IMR-90 (cell line): ENCODE measurements around the gene KIF15.

ENCODE experiments used
- BHLHE40 ChIP-seq: fragments of 150-350 bp; IDR thresholded peaks from 2 replicates; pipeline ENCODE4 v1.6.1; 2016; ENCODE audit warnings: mild to moderate bottlenecking, low read depth, low read length
- CEBPB ChIP-seq: IDR thresholded peaks from 2 replicates; pipeline ENCODE4 v1.6.1; 2012; ENCODE audit warnings: low read depth, low read length, improper control_type of control experiment
- ELK1 ChIP-seq: fragments of 150-350 bp; IDR thresholded peaks from 2 replicates; pipeline ENCODE4 v1.6.1; 2016; ENCODE audit warnings: low read depth, mild to moderate bottlenecking, low read length, moderate library complexity, borderline replicate concordance
- FOS ChIP-seq: fragments of 150-350 bp; IDR thresholded peaks from 2 replicates; pipeline ENCODE4 v1.6.1; 2016; ENCODE audit warnings: low read depth, low read length
- MAFK ChIP-seq: IDR thresholded peaks from 2 replicates; pipeline ENCODE4 v1.6.1; 2012; ENCODE audit warnings: low read depth, low read length, improper control_type of control experiment
- MAZ ChIP-seq: IDR thresholded peaks from 2 replicates; pipeline ENCODE4 v1.6.1; 2012; ENCODE audit warnings: low read depth, mild to moderate bottlenecking, low read length, improper control_type of control experiment, moderate library complexity, borderline replicate concordance
- MXI1 ChIP-seq: IDR thresholded peaks from 2 replicates; pipeline ENCODE4 v1.6.1; 2012; ENCODE audit warnings: low read depth, mild to moderate bottlenecking, low read length, moderate library complexity, borderline replicate concordance
- NFE2L2 ChIP-seq: fragments of 150-350 bp; IDR thresholded peaks from 2 replicates; pipeline ENCODE4 v1.6.1; 2016; ENCODE audit warnings: low read depth, mild to moderate bottlenecking, low read length
- POLR2A ChIP-seq: IDR thresholded peaks from 2 replicates; pipeline ENCODE4 v1.6.1; 2012; ENCODE audit warnings: mild to moderate bottlenecking, low read depth, low read length
- RAD21 ChIP-seq: IDR thresholded peaks from 2 replicates; pipeline ENCODE4 v1.6.1; 2012; ENCODE audit warnings: low read length, improper control_type of control experiment
- RFX5 ChIP-seq: IDR thresholded peaks from 2 replicates; pipeline ENCODE4 v1.8.0; 2012; ENCODE audit warnings: low read depth, mild to moderate bottlenecking, low read length, moderate library complexity
- SMC3 ChIP-seq: fragments of 150-350 bp; IDR thresholded peaks from 2 replicates; pipeline ENCODE4 v1.6.1; 2016; ENCODE audit warnings: low read depth, mild to moderate bottlenecking, antibody characterized with exemption, low read length, moderate library complexity
- USF2 ChIP-seq: fragments of 150-350 bp; IDR thresholded peaks from 2 replicates; pipeline ENCODE4 v1.6.1; 2017; ENCODE audit warnings: mild to moderate bottlenecking, antibody characterized with exemption, low read length, low read depth
- TF ChIP-seq, protein P1 (sequence below): conservative IDR thresholded peaks from 2 replicates; pipeline ENCODE4 v1.5.1; 2012; ENCODE audit warnings: mild to moderate bottlenecking, low read depth, low read length, improper control_type of control experiment

DNA sequence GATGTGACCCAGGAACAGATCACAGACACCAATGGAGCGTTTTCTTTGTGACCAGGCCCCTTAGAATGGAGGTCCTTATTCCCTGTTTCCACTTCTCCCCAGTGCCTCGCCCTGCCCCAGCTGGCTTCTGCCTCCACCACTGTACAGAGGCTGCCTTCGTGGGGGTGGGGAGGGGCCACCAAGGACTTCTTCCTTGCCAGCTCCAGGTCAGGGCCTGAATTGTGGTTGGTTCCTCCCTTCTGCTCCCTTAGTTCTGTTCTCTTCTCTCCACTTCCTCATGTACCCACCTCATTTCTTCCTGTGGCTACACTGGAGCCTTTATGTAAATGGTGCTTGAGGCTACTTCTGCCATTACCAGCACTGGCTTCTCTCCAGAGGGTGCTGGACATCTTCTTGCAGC lies 129.3 kb downstream of the KIF15 start:
- TF ChIP-seq, protein P1, sequence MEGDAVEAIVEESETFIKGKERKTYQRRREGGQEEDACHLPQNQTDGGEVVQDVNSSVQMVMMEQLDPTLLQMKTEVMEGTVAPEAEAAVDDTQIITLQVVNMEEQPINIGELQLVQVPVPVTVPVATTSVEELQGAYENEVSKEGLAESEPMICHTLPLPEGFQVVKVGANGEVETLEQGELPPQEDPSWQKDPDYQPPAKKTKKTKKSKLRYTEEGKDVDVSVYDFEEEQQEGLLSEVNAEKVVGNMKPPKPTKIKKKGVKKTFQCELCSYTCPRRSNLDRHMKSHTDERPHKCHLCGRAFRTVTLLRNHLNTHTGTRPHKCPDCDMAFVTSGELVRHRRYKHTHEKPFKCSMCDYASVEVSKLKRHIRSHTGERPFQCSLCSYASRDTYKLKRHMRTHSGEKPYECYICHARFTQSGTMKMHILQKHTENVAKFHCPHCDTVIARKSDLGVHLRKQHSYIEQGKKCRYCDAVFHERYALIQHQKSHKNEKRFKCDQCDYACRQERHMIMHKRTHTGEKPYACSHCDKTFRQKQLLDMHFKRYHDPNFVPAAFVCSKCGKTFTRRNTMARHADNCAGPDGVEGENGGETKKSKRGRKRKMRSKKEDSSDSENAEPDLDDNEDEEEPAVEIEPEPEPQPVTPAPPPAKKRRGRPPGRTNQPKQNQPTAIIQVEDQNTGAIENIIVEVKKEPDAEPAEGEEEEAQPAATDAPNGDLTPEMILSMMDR = no peak
- no peak for TF ChIP-seq MXI1
- no peak for TF ChIP-seq POLR2A
- TF ChIP-seq MAFK = no peak
- TF ChIP-seq SMC3 = no peak
- no peak for TF ChIP-seq BHLHE40
- TF ChIP-seq CEBPB = no peak
- no peak for TF ChIP-seq ELK1
- no peak for TF ChIP-seq FOS
- TF ChIP-seq RAD21 = no peak
- TF ChIP-seq RFX5 = no peak
- TF ChIP-seq USF2 = no peak
- no peak for TF ChIP-seq MAZ
- TF ChIP-seq NFE2L2 = no peak
